Stromal cell of bone marrow (primary cell): Measurements from ENCODE around the gene RFTN1.

Experiments
- DNase-seq: peaks from one replicate; pipeline ENCODE4 v3.0.0-alpha.2; 2012; ENCODE audit warnings: low read depth

The RFTN1 gene

GRCh38 chr3:16433701-16434151 lies 79.8 kb downstream of the RFTN1 start:
- no peak for DNase-seq

GRCh38 chr3:16432714-16433113 lies 80.8 kb downstream of the RFTN1 start:
- no peak for DNase-seq

- no peak for DNase-seq
These were observed 82.5 kb downstream of the RFTN1 start for GRCh38 chr3:16430717-16431630.

- no peak for DNase-seq
These were observed 84.4 kb downstream of the RFTN1 start for GRCh38 chr3:16429086-16429485.

- DNase-seq, result no peak
These were observed 84.9 kb downstream of the RFTN1 start for GRCh38 chr3:16428612-16429011.

- peak; percentile 91 for DNase-seq
These were observed 86.2 kb downstream of the RFTN1 start for GRCh38 chr3:16427103-16427965.

GRCh38 chr3:16426665-16427064 lies 86.8 kb downstream of the RFTN1 start:
- DNase-seq, result no peak

- no peak for DNase-seq
These were observed 87.5 kb downstream of the RFTN1 start for GRCh38 chr3:16426029-16426400.

GRCh38 chr3:16425398-16426028 lies 88.0 kb downstream of the RFTN1 start:
- DNase-seq, result no peak

- DNase-seq, result no peak
These were observed 89.4 kb downstream of the RFTN1 start for GRCh38 chr3:16423947-16424673.

GRCh38 chr3:16423298-16423697 lies 90.2 kb downstream of the RFTN1 start:
- no peak for DNase-seq

GRCh38 chr3:16419640-16420241 lies 93.8 kb downstream of the RFTN1 start:
- no peak for DNase-seq

- DNase-seq, result no peak
These were observed 95.4 kb downstream of the RFTN1 start for GRCh38 chr3:16417945-16418739.

- no peak for DNase-seq
These were observed 97.5 kb downstream of the RFTN1 start for GRCh38 chr3:16415911-16416476.

GRCh38 chr3:16413321-16413720 lies 100.2 kb downstream of the RFTN1 start:
- no peak for DNase-seq

- DNase-seq, result no peak
These were observed 101.2 kb downstream of the RFTN1 start for GRCh38 chr3:16412192-16412800.

- no peak for DNase-seq
These were observed 102.1 kb downstream of the RFTN1 start for GRCh38 chr3:16411441-16411840.

- DNase-seq, result no peak
These were observed 102.8 kb downstream of the RFTN1 start for GRCh38 chr3:16410659-16411058.

- DNase-seq, result no peak
These were observed 104.5 kb downstream of the RFTN1 start for GRCh38 chr3:16409032-16409431.

- no peak for DNase-seq
These were observed 106.1 kb downstream of the RFTN1 start for GRCh38 chr3:16407366-16407765.
